ENCODE measurements around the gene ABCF2. TPM values are rescaled to one million over a fixed set of nuclear protein-coding genes. Genes with fewer than 3 reads are reported as not detected.

Gene ABCF2
- total RNA-seq, 1 donor from 2014 or later, result 26.3 TPM

DNA sequence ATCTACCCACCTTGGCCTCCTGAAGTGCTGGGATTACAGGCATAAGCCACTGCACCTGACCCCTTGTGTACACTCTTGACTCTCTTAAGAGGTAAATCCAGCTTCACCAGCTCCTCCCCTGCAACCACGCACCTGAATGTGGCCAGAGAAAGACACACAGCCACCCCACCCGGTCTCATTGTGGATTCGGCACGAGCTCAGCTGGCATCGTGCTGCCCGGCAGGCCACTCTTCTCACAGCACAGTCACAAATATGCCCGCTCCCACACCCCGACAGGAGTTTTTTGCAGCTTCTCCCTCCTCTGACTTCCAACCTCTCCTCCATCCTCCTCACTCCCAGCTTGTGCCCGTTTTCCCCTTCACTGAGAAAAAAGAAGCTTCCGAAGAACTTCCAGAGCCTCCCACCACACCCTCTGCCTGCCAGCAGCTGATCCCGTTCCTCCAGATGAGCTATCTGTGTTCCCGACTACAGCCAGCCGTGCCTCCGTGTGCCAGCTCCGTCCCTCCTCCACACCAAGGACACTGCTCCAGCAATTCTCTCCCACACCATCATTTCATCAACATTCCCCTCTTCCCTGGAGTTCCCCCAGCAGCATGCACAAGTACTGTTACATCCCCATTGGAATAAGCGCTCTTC lies 29.5 kb upstream of the ABCF2 start:
- H3K36me3 ChIP-seq, result no peaks in the 10 kb centered on the region
- no peak overlapping the region for H3K4me3 ChIP-seq
- no peak for ATAC-seq
- intact Hi-C loops (cut with DNase I), result no loop called here
- H3K27ac ChIP-seq, result no peak overlapping the region
- no peaks in the 10 kb centered on the region for H3K9me3 ChIP-seq
- DNase-seq, result no peak
- H3K4me1 ChIP-seq, result no peaks in the 10 kb centered on the region
- no peaks in the 10 kb centered on the region for H3K27me3 ChIP-seq
- TF ChIP-seq, protein P1, sequence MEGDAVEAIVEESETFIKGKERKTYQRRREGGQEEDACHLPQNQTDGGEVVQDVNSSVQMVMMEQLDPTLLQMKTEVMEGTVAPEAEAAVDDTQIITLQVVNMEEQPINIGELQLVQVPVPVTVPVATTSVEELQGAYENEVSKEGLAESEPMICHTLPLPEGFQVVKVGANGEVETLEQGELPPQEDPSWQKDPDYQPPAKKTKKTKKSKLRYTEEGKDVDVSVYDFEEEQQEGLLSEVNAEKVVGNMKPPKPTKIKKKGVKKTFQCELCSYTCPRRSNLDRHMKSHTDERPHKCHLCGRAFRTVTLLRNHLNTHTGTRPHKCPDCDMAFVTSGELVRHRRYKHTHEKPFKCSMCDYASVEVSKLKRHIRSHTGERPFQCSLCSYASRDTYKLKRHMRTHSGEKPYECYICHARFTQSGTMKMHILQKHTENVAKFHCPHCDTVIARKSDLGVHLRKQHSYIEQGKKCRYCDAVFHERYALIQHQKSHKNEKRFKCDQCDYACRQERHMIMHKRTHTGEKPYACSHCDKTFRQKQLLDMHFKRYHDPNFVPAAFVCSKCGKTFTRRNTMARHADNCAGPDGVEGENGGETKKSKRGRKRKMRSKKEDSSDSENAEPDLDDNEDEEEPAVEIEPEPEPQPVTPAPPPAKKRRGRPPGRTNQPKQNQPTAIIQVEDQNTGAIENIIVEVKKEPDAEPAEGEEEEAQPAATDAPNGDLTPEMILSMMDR (IDR thresholded peaks at IDR 0.05), result no peak

DNA sequence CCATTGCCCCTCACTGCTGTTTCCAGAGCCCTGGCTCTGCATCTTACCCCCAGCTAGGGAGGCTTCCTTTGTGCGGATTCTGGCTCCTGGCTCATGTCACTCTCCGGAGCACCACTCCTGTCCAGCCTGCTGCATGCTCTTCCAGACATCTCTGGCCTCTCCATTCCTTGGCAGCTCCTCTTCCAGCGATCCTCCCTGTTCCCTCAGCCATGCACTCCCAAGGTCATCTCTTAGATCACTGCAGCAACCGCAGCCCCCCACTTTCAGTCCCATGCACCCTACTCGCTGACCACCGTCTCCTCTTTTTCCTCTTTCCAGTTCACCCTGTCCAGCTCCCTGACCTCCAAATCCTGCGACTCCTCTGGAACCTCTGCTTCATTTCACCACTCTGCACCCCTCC lies 28.4 kb upstream of the ABCF2 start:
- DNase-seq (no peak), ATAC-seq (no peak)
- Histone ChIP-seq H3K27ac (no peak overlapping the region), H3K4me3 (no peak overlapping the region), H3K4me1 (peaks cover 9% of the 10 kb centered on the region), H3K27me3 (no peaks in the 10 kb centered on the region), H3K36me3 (no peaks in the 10 kb centered on the region), H3K9me3 (no peaks in the 10 kb centered on the region)
- intact Hi-C loops (cut with DNase I), result no loop called here
- TF ChIP-seq, protein P1 (IDR thresholded peaks at IDR 0.05), result no peak

DNA sequence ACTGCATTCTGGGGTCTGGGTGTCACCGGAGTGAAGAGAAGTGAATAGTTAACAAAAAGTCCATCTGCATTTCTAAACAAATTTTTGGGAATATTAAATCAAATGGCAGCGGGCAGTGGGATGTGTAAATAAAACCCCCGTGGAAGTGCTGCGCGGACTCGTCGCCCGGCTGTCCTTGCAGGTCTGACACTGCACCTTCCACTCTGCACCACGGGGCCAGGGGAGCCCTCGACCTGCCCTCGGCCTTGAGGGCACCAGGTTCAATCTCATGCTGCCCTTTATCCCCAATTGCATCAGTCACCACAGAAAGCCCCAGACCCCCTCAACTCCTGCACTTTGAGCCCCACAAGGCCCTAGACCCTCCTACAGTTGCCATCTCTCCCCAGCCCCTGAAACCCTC lies 27.8 kb upstream of the ABCF2 start:
- Histone ChIP-seq H3K36me3 (no peaks in the 10 kb centered on the region), H3K27ac (no peak overlapping the region), H3K4me3 (no peak overlapping the region), H3K4me1 (peaks cover 15% of the 10 kb centered on the region), H3K9me3 (no peaks in the 10 kb centered on the region), H3K27me3 (no peaks in the 10 kb centered on the region)
- TF ChIP-seq, protein P1 (IDR thresholded peaks at IDR 0.05), result no peak
- no peak for ATAC-seq
- intact Hi-C loops (cut with DNase I), result no loop called here
- no peak for DNase-seq

DNA sequence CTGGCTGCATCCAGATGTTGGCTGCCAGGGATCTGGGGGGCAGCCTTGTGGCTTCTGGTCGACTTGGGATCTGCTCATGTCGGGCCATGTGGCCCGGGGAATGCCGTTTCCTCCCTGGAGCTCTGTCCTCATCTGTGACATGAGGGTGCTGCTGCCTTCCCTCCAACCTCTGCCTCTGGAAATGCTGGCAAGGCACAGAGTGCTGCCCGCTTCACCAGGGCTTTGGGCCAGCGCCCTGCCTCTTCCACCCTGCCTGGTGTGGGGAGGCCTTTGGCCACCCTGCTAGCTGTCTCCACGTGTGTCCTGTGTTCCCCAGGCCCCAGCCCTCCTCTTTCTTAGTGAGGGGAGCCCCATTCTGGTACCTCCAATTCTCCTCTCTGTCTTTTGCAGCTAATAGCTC lies 27.3 kb upstream of the ABCF2 start:
- TF ChIP-seq, protein P1 (IDR thresholded peaks at IDR 0.05), result no peak
- H3K4me1 ChIP-seq, result peaks cover 15% of the 10 kb centered on the region
- H3K4me3 ChIP-seq, result no peak overlapping the region

DNA sequence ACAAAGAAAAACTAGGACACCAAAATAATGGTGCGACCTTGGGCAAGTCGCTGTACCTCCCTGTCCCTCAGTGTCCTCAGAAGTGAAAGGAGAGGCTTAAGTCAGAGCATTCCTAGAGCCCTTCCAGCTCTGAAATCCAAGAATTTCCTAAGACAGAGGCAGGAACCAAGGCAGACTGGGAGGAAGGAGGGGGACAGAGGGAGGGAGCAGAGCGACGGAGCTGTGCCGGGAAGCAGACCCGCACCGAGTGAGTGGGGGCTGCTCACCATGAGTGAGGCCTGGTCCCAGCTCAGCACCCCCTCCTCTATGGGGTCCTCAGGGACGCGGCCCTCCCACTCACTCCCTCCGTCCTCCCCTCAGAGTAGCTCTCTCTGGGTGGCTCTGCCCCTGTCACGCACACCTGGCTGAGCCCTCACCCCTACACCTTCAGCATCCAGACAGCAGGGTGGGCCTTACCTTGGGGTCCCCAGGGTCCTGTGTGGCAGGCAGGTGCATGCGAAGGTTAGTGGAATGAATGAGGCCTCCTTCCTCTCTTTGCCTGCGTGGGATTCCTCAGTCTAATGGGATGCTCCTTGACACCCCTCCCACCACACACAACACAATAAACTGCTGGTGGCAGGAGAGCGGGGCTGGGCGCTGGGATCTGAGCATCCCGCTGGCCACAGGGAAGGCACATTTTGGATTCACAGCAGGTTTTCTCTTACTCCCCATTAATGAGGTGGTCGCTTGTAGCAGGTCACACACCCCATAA lies 26.1 kb upstream of the ABCF2 start:
- no peak for ATAC-seq
- H3K36me3 ChIP-seq, result no peaks in the 10 kb centered on the region
- no peak for DNase-seq
- H3K27me3 ChIP-seq, result no peaks in the 10 kb centered on the region
- intact Hi-C loops (cut with DNase I), result no loop called here
- H3K4me1 ChIP-seq, result peaks cover 15% of the 10 kb centered on the region
- no peak overlapping the region for H3K4me3 ChIP-seq
- TF ChIP-seq, protein P1 (IDR thresholded peaks at IDR 0.05), result no peak
- H3K27ac ChIP-seq, result peak overlapping the region; percentile 82
- no peaks in the 10 kb centered on the region for H3K9me3 ChIP-seq

More for the DNA sequence above, 27.3 kb upstream of the ABCF2 start:
- Histone ChIP-seq H3K27ac (no peak overlapping the region), H3K36me3 (no peaks in the 10 kb centered on the region), H3K27me3 (no peaks in the 10 kb centered on the region), H3K9me3 (no peaks in the 10 kb centered on the region)
- ATAC-seq (no peak), DNase-seq (no peak)
- intact Hi-C loops (cut with DNase I), result no loop called here
